DND-41 (cell line): Measurements from ENCODE around the gene TIGD2.

Experiments used
- EZH2 ChIP-seq: IDR thresholded peaks from 3 replicates; pipeline ENCODE4 v1.6.1; 2012; ENCODE audit warnings: borderline replicate concordance, low read depth, mild to moderate bottlenecking, moderate library complexity, low read length, inconsistent platforms; ENCODE audit not compliant: severe bottlenecking
- TF ChIP-seq, protein P1 (sequence below): IDR thresholded peaks from 2 replicates; pipeline ENCODE4 v1.5.1; 2012; ENCODE audit warnings: borderline replicate concordance, low read length, moderate library complexity, mild to moderate bottlenecking; ENCODE audit not compliant: poor library complexity, severe bottlenecking; ENCODE audit errors: extremely low read depth

DNA sequence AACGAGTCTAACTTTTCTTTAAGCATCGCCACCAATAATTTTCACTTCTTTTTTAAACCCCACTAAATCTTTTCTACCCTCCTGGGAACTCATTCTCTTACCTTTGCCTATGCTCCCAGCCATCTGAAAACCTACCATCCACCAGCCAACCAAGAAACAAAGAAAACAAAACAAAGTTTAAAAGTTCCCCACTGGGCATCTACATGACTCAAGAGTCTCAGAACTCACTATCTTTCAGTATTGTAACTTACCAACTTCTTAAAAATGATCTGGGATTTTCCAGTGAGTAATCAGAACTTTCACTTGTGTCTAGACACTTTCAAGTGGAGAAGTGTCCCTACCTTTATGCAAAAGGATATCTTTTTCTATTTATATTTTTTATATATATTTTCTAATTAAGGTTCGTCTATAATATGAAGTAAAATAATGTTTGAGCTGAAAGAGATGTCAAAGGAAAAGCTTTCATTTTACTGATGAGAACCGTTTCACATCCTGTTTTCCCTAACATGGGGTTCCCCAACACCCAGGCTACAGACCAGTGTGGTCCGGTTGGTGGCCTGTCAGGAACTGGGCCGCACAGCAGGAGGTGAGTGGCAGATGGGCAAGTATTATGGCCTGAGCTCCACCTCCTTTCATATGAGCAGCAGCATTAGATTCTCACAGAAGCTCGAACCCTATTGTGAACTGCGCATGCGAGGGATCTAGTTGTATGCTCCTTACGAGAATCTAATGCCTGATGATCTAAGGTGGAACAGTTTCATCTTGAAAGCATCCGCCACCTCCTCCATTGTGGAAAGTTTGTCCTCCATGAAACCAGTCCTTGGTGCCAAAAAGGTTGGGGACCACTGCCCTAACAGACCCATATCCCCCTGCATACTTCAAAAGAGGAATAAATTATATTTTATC is 9.8 kb upstream of the TIGD2 start:
- TF ChIP-seq, protein P1, sequence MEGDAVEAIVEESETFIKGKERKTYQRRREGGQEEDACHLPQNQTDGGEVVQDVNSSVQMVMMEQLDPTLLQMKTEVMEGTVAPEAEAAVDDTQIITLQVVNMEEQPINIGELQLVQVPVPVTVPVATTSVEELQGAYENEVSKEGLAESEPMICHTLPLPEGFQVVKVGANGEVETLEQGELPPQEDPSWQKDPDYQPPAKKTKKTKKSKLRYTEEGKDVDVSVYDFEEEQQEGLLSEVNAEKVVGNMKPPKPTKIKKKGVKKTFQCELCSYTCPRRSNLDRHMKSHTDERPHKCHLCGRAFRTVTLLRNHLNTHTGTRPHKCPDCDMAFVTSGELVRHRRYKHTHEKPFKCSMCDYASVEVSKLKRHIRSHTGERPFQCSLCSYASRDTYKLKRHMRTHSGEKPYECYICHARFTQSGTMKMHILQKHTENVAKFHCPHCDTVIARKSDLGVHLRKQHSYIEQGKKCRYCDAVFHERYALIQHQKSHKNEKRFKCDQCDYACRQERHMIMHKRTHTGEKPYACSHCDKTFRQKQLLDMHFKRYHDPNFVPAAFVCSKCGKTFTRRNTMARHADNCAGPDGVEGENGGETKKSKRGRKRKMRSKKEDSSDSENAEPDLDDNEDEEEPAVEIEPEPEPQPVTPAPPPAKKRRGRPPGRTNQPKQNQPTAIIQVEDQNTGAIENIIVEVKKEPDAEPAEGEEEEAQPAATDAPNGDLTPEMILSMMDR, result no peak
- TF ChIP-seq EZH2, result no peak
